DOHH2 (cell line): ENCODE data around the gene PDE8B.

Experiments used
- CTCF ChIP-seq: fragments of 200-600 bp; sonication (generic); IDR thresholded peaks from one replicate; pipeline ENCODE4 v1.5.1; 2014; ENCODE audit warnings: antibody characterized with exemption, mild to moderate bottlenecking, low read depth, low read length; ENCODE audit not compliant: poor library complexity, severe bottlenecking
- EZH2phosphoT487 ChIP-seq: fragments of 200-600 bp; sonication (generic); IDR thresholded peaks from 2 replicates; pipeline ENCODE4 v1.6.1; 2017; ENCODE audit warnings: borderline replicate concordance, mild to moderate bottlenecking, antibody characterized with exemption, low read length, moderate library complexity, mixed read lengths

GRCh38 chr5:77321793-77322394 is 111.4 kb downstream of the PDE8B start:
- TF ChIP-seq CTCF, result no peak
- no peak for TF ChIP-seq EZH2phosphoT487
